PFSK-1 (cell line): ENCODE measurements around the gene CTNNA3.

Experiments
- FOXP2 ChIP-seq: optimal IDR thresholded peaks from 2 replicates; pipeline ENCODE3; 2011; ENCODE audit warnings: borderline replicate concordance, control low read depth, inconsistent platforms; ENCODE audit not compliant: insufficient read depth; ENCODE audit errors: extremely low read length, extremely low read depth
- POLR2AphosphoS5 ChIP-seq: IDR thresholded peaks from 2 replicates; pipeline ENCODE4 v1.6.1; 2012; ENCODE audit warnings: low read depth, mild to moderate bottlenecking, control low read depth, low read length, moderate library complexity
- REST ChIP-seq, 2 experiments: IDR thresholded peaks; 2 replicates each; pipeline versions ENCODE4 v1.6.1 to v1.8.0; 2011 to 2012; ENCODE audit warnings: low read depth in 2 of 2, low read length in 2 of 2, control low read depth in 1 of 2, inconsistent platforms in 1 of 2, mild to moderate bottlenecking in 1 of 2, moderate library complexity in 1 of 2; ENCODE audit not compliant: insufficient read depth in 1 of 2
- SIN3A ChIP-seq: IDR thresholded peaks from 2 replicates; pipeline ENCODE4 v1.6.1; 2012; ENCODE audit warnings: mild to moderate bottlenecking, low read length, moderate library complexity, borderline replicate concordance; ENCODE audit not compliant: insufficient read depth
- TAF1 ChIP-seq: IDR thresholded peaks from 2 replicates; pipeline ENCODE4 v1.6.1; 2012; ENCODE audit warnings: low read length, control low read depth, borderline replicate concordance; ENCODE audit not compliant: insufficient read depth

Gene CTNNA3

GRCh38 chr10:65931291-65932070 lies 1764.5 kb downstream of the CTNNA3 start:
- TF ChIP-seq SIN3A (no peak), FOXP2 (no peak), POLR2AphosphoS5 (no peak), TAF1 (no peak), REST (IDR thresholded peaks at IDR 0.05; ENCODE audit: insufficient read depth in 1 of 2, low read depth in 2 of 2, low read length in 2 of 2) (no peak)

- TF ChIP-seq POLR2AphosphoS5 (no peak), FOXP2 (no peak), REST (IDR thresholded peaks at IDR 0.05; ENCODE audit: insufficient read depth in 1 of 2, low read depth in 2 of 2, low read length in 2 of 2) (no peak), TAF1 (no peak), SIN3A (no peak)
Observed at GRCh38 chr10:65911151-65911835, 1784.7 kb downstream of the CTNNA3 start.

GRCh38 chr10:65910209-65910608 lies 1785.8 kb downstream of the CTNNA3 start:
- TF ChIP-seq SIN3A (no peak), TAF1 (no peak), REST (IDR thresholded peaks at IDR 0.05; ENCODE audit: insufficient read depth in 1 of 2, low read depth in 2 of 2, low read length in 2 of 2) (no peak), POLR2AphosphoS5 (no peak), FOXP2 (no peak)

GRCh38 chr10:65907199-65907712 lies 1788.7 kb downstream of the CTNNA3 start:
- TF ChIP-seq TAF1 (no peak), REST (IDR thresholded peaks at IDR 0.05; ENCODE audit: insufficient read depth in 1 of 2, low read depth in 2 of 2, low read length in 2 of 2) (no peak), FOXP2 (no peak), SIN3A (no peak), POLR2AphosphoS5 (no peak)
